ENCODE data around the gene CUL4A.

GRCh38 chr13:113307491-113307890 lies 98.1 kb downstream of the CUL4A start:
- TF ChIP-seq CTCF (IDR thresholded peaks at IDR 0.05) = no peak
- no peak for TF ChIP-seq POLR2AphosphoS5 (IDR thresholded peaks at IDR 0.05)
- no peak for TF ChIP-seq EP300 (IDR thresholded peaks at IDR 0.05)
- no peak for TF ChIP-seq POLR2A (IDR thresholded peaks at IDR 0.05)

Measured in upper lobe of left lung (tissue), 4 donors.